NCI-H2107 treated with DMSO at 0.1 percent for 48 hours (cell line): ENCODE data around the gene PLXNC1.
A peak's percentile ranks its signal among the peaks of the same experiment; 100 is the strongest.

ENCODE experiments used
- DNase-seq: peaks from one replicate; lab custom pipeline; 2025; ENCODE audit not compliant: unreplicated experiment; lab: John Stamatoyannopoulos, UW

The PLXNC1 gene

DNA sequence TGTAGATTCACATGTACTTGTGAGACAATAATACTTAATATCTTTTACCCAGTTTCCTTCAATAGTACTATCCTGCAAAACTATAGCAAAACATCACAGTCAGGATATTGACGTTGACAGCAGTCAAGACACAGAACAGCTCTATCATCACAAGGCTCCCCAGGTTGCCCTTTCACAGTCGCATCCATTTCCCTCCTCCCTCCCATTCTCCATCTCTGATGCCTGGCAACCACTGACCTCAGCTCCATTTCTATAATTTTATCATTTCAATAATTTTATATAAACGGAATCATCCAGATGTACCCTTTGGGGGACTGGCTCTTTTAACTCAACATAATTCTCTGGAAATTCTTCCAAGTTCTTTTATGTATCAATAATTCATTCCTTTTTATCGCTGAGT is 81.5 kb downstream of the PLXNC1 start:
- DNase-seq = no peak

DNA sequence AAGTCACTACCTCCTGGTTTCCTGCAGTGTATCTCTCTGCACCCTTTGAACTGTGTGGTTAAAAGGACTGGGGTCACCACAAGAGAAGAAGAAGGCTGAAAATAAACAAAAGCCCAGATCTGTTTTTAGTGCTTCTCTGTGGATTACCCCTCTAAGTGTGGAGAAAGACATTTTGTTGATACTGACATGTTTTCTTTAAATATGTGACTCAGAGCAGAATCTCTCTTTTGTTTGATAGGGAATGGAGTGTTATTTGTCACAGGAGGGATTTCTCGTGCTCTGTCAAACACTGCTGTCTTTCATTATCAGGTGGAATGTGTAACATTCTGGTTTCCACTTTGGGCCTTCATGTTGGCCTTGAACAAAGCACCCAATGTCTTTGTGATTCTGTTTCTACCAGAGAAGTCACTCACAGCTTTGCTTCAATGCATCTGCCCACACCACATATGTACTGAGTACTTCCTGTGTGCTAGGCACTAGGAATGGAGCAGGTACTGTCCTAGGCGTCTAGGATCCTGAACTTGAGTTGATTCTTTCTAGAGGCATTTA is 82.1 kb downstream of the PLXNC1 start:
- DNase-seq = no peak

DNA sequence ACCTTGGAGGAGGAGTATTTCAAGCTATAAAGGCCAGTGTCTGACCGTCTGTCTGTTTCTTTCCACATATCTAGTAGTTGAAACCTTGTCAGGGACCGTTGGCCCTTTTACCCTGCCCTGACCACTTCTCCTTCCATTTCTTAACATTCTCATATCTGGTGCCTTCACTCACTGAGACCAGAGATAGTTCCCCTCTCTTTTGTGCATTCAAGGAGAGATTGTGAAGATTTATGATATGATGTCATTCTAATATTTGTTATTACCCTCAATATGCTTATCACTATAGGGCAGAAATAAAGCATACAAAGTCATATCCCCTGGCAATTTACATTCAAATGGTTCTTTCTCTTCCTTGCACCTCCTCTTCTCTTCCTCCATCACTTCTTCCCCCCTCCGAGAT is 83.3 kb downstream of the PLXNC1 start:
- DNase-seq = no peak

DNA sequence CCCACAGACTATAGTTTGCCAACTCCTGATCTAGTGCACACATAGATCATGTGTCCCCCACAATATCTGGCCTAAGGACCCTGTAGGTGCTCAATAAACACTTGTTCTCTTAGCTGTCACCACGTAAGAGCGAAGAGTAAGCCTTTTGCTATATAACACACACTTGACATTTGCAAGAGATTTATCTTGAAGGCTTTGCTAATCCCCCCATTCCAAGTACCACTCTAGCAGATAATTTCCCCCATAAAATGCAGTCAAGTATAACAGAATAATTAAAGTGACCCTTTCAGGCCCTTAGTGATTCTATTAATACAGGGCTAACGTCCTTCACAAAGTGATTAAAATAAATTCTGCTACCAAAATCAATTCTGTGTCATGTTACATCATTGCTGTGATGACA is 87.5 kb downstream of the PLXNC1 start:
- DNase-seq = no peak

DNA sequence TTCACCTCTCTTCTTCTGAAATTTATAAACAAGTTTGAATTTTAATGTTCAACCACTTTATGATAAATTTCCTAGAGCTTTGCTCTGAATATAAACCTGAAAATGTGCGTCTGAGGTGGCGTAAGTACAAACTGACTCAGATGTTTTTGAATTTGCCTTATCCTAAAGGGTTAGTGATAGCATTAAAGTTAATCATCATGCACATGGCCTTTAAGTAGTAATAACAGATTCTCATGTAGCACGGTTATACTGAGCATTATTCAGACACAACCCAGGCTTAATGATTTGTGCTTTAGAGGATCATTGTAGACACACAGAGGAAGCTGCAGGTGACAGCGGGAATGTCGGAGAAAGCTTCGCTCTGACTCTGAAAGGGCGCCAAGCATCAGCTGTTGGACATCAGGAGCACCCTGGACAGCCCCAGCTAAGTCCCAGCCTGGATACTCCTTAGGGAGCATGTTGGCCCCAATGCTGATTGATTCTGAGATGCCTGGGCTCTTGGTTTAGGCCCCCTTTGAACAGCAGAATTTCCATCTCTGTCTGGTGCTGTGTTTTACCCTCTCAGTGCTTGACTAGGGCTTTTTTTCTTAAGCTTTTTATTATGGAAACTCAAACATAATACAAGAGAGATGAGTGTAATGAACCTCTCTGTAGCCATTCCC is 91.1 kb downstream of the PLXNC1 start:
- no peak for DNase-seq

DNA sequence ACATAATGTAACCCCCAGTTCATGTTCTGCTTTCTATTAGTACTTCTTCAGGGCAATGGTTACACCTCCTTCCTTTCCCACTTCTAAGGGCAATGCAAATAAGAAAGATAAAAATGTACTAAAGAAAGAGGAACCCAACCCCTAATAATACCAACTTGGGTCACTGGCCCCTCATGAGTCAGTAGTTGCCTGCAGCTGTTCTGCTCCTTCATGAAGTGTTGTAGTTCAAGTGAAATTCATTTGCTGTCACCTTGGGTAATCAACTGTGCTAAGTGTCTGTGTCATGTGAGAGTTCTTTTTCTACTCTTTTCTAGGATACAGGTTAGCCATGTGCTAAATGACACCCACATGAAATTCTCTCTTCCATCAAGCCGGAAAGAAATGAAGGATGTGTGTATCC is 91.8 kb downstream of the PLXNC1 start:
- DNase-seq = no peak

DNA sequence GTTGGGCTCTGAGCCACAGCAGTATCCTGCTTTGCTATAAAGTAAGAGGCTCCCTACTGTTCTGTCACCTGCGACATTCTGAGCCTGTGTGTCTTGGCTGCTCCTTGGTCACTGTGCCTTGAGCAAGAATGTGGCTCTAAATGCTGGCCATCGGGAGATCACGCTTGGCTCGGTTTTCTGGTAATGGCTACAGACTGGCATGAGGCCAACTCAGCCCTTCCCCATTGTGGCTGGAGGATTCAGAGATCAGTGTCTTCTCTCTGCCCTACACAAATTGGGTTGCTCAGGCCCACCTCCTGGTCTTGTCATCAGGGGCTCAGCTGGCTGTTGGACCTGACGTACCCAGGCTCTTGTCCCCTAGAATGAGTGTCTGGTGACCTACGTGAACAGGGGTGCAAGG is 94.5 kb downstream of the PLXNC1 start:
- DNase-seq = no peak

DNA sequence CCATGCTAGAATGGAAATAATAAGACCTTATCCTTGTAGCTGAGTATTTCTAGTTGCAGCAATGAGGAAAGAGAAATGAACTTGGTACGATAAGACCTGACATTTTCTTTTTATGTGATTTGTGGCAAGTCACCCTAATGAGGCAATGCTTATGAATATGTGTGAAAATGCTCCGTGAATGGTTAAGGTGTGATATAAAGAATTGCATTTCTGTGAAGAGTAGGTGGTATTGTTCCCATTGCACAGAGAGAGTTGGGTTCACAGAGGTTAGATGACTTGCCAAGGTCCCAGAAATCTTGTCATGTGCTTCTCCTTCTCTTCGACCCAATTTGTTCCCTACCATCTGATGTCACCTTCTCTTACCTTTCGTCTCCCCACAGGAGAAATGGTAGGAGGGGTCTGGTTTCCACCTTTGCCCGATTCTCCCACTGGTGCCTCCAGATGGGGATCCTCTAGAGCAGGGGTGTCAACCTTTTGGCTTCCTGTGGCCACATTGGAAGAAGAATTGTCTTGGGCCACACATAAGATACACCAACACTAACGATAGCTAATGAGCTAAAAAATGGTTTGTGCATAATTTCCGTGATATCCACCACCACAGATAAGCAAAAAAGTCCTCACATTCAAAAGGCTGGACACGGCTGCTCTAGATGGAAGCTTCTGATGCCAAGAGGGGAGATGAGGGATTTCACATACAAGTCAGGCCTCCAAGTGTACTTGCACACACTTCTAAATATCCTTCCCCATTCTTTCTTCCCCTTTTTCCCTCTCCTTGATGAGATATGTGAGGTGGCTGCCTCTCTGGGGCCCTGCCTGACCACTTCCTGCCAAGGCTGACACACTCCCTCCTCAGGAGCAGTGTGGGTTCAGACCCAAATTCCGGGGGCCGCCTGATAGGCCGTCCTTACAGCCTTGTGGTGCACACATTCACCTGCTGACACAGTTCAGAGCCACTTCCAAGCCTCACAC is 96.1 kb downstream of the PLXNC1 start:
- no peak for DNase-seq

DNA sequence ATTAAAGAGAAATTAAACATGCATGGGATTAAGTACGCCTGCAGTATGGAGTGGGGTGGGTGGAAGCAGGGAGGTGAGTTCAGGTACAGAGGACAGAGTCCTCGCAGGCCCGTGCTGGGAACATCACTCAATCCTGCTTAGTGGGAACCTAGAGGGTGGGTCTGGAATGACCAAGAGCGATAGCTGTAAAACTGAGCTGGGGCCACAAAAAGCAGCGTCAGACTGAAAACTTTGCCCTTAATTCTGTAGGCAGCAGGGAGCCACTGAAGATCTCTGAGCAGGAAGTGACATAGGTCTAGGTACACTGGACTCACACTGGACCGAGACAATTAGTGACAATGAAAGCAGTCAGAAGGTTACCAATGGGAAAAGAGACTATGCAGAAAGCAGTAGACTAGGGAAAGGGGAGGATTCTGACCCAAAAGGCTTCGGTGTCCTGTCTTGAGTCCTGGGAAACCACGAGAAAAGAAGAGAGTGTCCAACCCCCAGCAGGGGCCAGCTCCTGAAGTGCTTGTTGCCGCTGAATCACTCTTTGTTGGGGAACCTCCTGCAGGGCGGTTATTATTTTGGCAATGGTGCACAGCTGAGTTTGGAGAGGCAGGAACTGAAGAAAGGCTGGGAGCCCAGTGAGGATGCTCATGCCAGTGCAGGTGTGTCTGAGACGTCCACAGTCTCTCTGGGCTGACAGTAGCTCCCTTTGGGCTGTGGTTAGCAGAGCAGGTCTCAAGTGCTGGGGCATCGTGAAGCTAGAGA is 97.4 kb downstream of the PLXNC1 start:
- no peak for DNase-seq

DNA sequence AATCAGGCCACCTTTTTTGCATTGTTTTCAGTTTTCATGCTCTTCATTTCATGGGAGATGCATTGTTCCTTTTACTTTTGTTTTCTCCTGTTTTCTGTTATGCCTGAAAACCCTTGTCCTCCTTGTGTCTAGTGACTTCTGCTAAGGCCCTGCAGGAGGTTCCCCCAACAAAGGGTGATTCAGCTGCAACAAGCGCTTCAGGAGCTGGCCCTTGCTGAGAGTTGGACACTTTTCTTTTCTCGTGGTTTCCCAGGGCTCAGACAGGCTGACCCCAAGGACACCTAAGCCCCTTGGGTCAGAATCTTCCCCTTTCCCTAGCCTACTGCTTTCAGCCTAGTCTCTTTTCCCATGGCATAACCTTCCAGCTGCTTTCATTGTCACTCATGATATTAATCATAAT is 98.9 kb downstream of the PLXNC1 start:
- DNase-seq = no peak

DNA sequence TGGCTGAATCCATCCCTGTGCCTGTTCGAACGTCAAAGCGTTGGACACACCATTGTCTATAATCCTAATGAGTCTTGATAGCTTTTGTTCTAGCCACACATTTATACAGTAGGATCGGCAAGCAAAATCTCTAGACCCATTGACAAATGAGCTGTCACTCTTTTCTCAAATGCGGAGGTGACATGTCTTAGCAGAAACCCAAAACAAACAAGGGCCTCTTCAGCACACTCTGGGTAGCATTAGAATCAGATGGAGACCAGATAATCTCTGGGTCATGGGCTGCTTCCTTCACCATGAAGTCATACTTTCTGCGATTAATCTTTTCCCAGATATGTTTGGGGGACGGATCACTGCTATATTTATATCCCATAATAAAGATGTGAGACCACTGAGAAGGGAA is 100.2 kb downstream of the PLXNC1 start:
- no peak for DNase-seq

DNA sequence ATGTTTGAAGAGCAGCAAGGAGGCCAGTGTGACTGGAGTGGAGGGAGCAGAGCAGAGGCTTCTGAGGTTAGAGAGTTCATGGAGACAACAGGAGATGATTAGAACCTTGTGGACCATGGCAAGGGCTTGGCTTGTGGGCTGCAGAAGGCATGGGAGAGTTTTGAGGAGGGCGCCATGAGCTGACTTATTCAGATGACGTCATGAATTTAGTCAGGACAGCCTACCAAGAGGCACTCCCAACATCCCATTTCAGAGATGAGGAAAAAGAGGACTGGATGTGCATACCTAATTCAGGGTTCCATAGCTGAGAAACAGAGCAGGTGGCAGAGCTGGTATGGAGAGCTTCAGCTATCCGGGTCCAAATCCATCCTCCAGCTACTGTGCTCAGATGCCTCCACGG is 101.8 kb downstream of the PLXNC1 start:
- DNase-seq = no peak

DNA sequence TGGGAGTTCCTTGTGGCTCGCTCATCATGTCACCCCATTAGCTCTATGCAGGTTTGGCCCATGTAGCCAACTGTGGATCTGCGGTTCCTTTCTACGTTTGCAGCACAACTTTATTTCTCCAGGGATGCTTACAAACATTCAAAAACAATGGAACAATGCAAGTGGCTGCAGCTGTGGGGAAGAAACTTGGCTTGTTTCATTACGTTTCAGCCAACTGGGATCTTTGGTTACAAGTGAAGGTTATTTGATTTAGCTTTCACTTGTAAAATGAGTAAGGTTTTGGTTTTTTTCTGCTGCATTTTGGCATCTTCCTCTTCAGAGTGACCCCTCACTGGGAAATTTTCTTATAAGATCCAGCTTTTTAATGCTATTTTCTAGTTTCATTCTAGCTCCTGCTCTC is 105.9 kb downstream of the PLXNC1 start:
- no peak for DNase-seq

DNA sequence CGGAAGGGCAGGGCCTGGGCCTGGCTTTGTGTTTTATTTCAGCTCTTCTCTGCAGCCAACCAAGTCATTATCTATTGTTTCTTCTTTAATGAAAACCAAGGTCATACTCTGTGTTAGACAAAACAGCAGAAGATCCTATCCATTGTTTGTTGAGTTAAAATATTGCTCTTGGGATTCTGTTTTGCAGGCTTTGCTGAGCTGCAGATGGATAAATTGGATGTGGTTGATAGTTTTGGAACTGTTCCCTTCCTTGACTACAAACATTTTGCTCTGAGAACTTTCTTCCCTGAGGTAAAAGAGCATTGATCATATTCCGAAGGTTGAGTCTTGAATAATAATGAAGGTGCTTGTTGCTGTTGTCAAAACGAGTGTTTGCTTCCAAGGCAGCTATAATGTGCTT is 106.6 kb downstream of the PLXNC1 start:
- no peak for DNase-seq

DNA sequence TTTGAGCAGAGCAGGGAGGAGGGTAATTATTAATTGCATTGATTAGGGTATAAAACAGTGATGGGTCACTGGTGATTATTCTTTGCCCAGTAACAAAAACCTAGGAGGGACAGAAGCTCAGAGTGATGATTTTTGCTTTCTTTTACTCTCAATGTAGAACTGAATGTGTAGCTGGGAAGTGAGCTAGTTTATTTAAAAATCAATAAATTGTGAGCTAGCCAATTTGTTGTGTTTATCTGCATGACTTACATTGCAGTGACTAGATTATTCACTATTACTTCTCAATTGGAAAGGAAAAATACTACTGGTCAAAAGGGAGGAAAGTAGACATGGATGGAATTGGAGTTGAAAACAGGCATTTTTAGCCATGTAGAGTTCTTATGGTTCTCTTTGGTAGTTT is 107.1 kb downstream of the PLXNC1 start:
- DNase-seq = no peak

DNA sequence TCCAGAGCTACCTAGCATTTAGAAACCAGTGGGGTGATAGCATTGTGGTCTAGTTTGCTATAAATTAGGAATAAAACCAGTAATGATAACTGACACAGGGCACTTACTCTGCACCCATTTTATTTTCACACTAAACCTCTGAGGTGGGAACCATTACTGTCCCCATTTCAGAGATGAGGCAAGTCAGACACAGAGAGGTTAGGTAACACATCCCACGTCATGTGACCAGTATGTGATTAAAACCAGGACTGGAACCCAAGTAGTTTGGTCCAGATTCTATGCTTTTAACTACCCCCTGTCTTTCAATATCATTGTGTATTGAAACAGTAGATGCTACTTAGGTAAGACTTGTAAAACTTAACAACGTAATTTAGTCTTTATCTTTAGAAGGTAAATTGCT is 110.2 kb downstream of the PLXNC1 start:
- no peak for DNase-seq

DNA sequence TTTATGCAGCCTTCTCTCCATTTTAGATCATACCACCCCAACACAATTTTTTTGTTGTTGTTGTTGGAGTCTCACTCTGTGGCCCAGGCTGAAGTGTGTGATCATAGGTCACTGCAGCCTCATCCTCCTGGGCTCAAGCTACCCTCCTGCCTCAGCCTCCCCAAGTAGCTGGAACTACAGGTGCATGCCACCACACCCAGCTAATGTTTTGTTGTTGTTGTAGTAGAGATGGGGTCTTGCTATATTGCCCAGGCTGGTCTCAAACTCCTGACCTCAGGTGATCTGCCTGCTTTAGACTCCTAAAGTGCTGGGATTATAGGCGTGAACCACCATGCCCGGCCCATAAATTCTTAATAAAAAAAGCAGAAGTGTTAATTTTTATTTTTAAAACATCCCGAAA is 111.6 kb downstream of the PLXNC1 start:
- no peak for DNase-seq

DNA sequence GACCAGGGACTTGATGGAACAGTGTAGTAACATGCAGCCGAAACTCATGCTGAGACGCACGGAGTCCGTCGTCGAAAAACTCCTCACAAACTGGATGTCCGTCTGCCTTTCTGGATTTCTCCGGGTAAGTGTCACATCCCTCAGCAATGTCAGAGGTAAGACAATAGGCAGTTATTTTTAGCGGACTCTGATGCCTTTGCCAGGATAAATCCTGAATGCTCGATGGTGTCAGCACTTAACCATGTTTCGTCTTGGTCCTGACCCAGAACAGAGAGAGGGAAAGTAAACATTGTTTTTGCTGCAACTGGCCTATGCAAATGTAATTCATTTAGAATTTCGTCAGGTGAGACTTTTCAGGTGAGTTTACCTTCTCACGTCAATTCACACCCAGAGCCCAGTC is 112.3 kb downstream of the PLXNC1 start:
- no peak for DNase-seq

DNA sequence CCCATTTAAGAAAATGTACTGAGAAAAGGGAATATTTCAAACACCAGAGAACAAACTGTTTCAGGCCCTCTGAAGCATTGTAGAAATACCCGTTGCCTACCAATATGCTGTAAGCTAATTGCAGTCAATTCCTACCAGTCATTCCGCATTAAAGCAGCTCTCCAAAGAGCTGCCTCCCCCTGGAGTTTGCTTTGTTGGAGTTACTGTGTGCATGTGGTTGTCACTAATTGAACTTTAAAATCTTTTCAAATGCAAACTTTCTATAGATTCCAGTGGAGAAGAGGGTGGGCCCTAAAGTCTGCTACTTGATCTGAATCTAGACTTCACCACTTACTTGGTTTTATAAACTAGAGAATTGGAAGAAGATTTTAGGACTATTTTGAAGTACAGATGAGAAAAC is 112.7 kb downstream of the PLXNC1 start:
- no peak for DNase-seq

DNA sequence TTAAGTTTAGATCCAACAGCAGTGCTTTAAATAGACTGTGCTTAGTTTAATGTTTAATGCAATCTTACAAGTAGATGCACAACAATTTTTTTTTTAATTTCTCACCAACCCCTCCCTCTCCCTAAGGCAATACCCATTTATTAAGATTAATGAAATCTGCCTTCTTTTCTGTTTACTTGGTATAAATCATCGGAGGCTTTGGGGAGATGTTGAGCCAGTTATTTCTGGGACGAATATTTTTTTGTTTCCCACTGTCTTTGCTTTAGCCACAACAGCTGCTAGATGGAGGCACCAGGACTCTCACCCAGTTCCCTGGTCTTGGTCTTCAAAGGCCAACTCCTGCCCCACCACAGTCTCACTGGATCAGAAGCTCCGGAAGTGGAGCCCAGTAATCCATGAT is 113.4 kb downstream of the PLXNC1 start:
- no peak for DNase-seq

DNA sequence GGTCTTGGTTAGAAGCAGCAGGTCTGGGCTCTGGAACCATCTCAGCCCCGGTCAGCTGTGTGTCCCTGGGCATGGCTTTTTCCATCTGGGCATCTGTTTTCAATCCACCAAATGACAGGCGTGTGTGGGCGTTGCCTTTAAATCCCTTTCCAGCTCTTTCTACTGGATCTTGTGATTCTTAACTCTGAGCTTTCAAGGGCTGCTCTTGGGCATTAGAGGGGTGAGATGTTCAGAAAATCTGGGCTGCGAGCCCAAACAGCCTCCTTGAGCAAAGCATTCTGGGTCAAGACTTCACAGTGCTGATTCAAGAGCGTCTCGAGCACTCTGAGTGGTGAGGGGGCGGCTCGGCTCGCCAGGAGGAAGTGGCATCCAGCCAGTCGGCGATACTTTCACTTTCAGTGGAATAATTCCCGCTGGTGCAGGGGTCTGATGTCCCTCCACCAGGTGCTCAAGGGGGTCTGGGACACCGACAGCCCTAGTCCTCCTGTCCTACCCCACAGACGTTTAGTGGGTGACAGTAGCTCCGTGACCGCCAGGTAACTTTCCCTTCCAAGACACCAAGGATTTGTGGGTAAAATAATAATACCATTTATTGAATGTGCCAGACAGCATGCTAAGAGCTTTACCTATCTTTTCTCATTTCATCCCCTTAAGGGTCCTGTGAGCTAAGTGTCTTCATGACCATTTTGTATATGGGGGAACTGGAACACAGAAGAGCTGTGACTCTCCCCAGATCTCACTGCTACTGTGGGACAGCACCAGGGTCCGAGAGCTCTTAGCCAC is 114.0 kb downstream of the PLXNC1 start:
- peak; percentile 58 for DNase-seq
